GM18520 (cell line): ENCODE measurements around the gene RANBP17.
A peak's percentile ranks its signal among the peaks of the same experiment; 100 is the strongest.
"Not testable (repeated sequence)": the region's sequence is repeated elsewhere in the genome, so short reads cannot be mapped to it uniquely, and the experiment has no call there.

Source experiments
- ATAC-seq: cut with Tn5 transposase; IDR thresholded peaks from one replicate; pipeline ENCODE4 v1.9.1; 2021; ENCODE audit not compliant: unreplicated experiment

RANBP17 gene

GRCh38 chr5:171149333-171149732, 287.5 kb downstream of the RANBP17 start:
- peak; percentile 62 for ATAC-seq

- no peak for ATAC-seq
These were observed 288.0 kb downstream of the RANBP17 start for GRCh38 chr5:171149772-171150171.

- no peak for ATAC-seq
These were observed 290.6 kb downstream of the RANBP17 start for GRCh38 chr5:171152382-171152781.

GRCh38 chr5:171155621-171156020, 293.8 kb downstream of the RANBP17 start:
- ATAC-seq: no peak

- no peak for ATAC-seq
These were observed 295.5 kb downstream of the RANBP17 start for GRCh38 chr5:171157276-171157675.

- ATAC-seq: no peak
These were observed 296.0 kb downstream of the RANBP17 start for GRCh38 chr5:171157775-171158174.

GRCh38 chr5:171158581-171158980, 296.8 kb downstream of the RANBP17 start:
- no peak for ATAC-seq

GRCh38 chr5:171162165-171162564, 300.3 kb downstream of the RANBP17 start:
- ATAC-seq: no peak

GRCh38 chr5:171162596-171162995, 300.8 kb downstream of the RANBP17 start:
- no peak for ATAC-seq

GRCh38 chr5:171166766-171167165, 304.9 kb downstream of the RANBP17 start:
- no peak for ATAC-seq

GRCh38 chr5:171168171-171168570, 306.4 kb downstream of the RANBP17 start:
- ATAC-seq: no peak

- ATAC-seq: not testable (repeated sequence)
These were observed 313.1 kb downstream of the RANBP17 start for GRCh38 chr5:171174960-171175359.

- no peak for ATAC-seq
These were observed 313.9 kb downstream of the RANBP17 start for GRCh38 chr5:171175746-171176145.

- not testable (repeated sequence) for ATAC-seq
These were observed 316.4 kb downstream of the RANBP17 start for GRCh38 chr5:171178190-171178589.

- ATAC-seq: no peak
These were observed 326.2 kb downstream of the RANBP17 start for GRCh38 chr5:171188016-171188415.

GRCh38 chr5:171189442-171189841, 327.6 kb downstream of the RANBP17 start:
- no peak for ATAC-seq

GRCh38 chr5:171192111-171192510, 330.3 kb downstream of the RANBP17 start:
- ATAC-seq: no peak

GRCh38 chr5:171201310-171201709, 339.5 kb downstream of the RANBP17 start:
- no peak for ATAC-seq

- no peak for ATAC-seq
These were observed 343.6 kb downstream of the RANBP17 start for GRCh38 chr5:171205375-171205774.

GRCh38 chr5:171207256-171207847, 345.5 kb downstream of the RANBP17 start:
- ATAC-seq: no peak

- ATAC-seq: no peak
These were observed 360.1 kb downstream of the RANBP17 start for GRCh38 chr5:171221916-171222315.

GRCh38 chr5:171223927-171224326, 362.1 kb downstream of the RANBP17 start:
- no peak for ATAC-seq

GRCh38 chr5:171226096-171226754, 364.4 kb downstream of the RANBP17 start:
- no peak for ATAC-seq
